ENCODE results near the gene TNNC1. TPM values are rescaled to one million over a fixed set of nuclear protein-coding genes. Genes with fewer than 3 reads are reported as not detected.

The TNNC1 gene
- total RNA-seq, 1 donor from 2014 or later = 5.7 TPM

GRCh38 chr3:52456800-52457183, 3.0 kb upstream of the TNNC1 start:
- Histone ChIP-seq H3K36me3 (ENCODE audit: control insufficient read depth, insufficient read depth, low read length) (no peaks in the 10 kb centered on the region), H3K27me3 (ENCODE audit: control insufficient read depth, insufficient read depth, low read length) (no peaks in the 10 kb centered on the region), H3K4me3 (ENCODE audit: low read depth, low read length) (peak overlapping the region; percentile 88)
- DNase-seq (ENCODE audit: low read depth) = no peak
- TF ChIP-seq CTCF (IDR thresholded peaks at IDR 0.05; ENCODE audit: insufficient read depth, low read length, poor library complexity, severe bottlenecking) = no peak

GRCh38 chr3:52456169-52456799, 2.4 kb upstream of the TNNC1 start:
- Histone ChIP-seq H3K36me3 (ENCODE audit: control insufficient read depth, insufficient read depth, low read length) (no peaks in the 10 kb centered on the region), H3K4me3 (ENCODE audit: low read depth, low read length) (peak overlapping the region; percentile 88), H3K27me3 (ENCODE audit: control insufficient read depth, insufficient read depth, low read length) (no peaks in the 10 kb centered on the region)
- no peak for DNase-seq (ENCODE audit: low read depth)
- no peak for TF ChIP-seq CTCF (IDR thresholded peaks at IDR 0.05; ENCODE audit: insufficient read depth, low read length, poor library complexity, severe bottlenecking)

- TF ChIP-seq CTCF (IDR thresholded peaks at IDR 0.05; ENCODE audit: insufficient read depth, low read length, poor library complexity, severe bottlenecking) = no peak
- peak within 1 kb of the TSS; percentile 88 for H3K4me3 ChIP-seq (ENCODE audit: low read depth, low read length)
- no peaks in the 10 kb centered on the region for H3K27me3 ChIP-seq (ENCODE audit: control insufficient read depth, insufficient read depth, low read length)
- peak; percentile 16 for DNase-seq (ENCODE audit: low read depth)
- no peaks in the 10 kb centered on the region for H3K36me3 ChIP-seq (ENCODE audit: control insufficient read depth, insufficient read depth, low read length)
These were observed 1.7 kb upstream of the TNNC1 start, which contains the start of gene NISCH for GRCh38 chr3:52455283-52456168. TSS of gene NISCH (plus strand) at chr3:52455604. CDS start at chr3:52455642, 38 bp downstream.

GRCh38 chr3:52454938-52455282, 1.1 kb upstream of the TNNC1 start:
- no peak for DNase-seq (ENCODE audit: low read depth)
- Histone ChIP-seq H3K36me3 (ENCODE audit: control insufficient read depth, insufficient read depth, low read length) (no peaks in the 10 kb centered on the region), H3K27me3 (ENCODE audit: control insufficient read depth, insufficient read depth, low read length) (no peaks in the 10 kb centered on the region), H3K4me3 (ENCODE audit: low read depth, low read length) (peak overlapping the region; percentile 88)
- TF ChIP-seq CTCF (IDR thresholded peaks at IDR 0.05; ENCODE audit: insufficient read depth, low read length, poor library complexity, severe bottlenecking) = no peak

GRCh38 chr3:52454250-52454937, 553 bp upstream of the TNNC1 start:
- Histone ChIP-seq H3K36me3 (ENCODE audit: control insufficient read depth, insufficient read depth, low read length) (no peaks in the 10 kb centered on the region), H3K4me3 (ENCODE audit: low read depth, low read length) (no peak overlapping the region), H3K27me3 (ENCODE audit: control insufficient read depth, insufficient read depth, low read length) (no peaks in the 10 kb centered on the region)
- DNase-seq (ENCODE audit: low read depth) = no peak
- no peak for TF ChIP-seq CTCF (IDR thresholded peaks at IDR 0.05; ENCODE audit: insufficient read depth, low read length, poor library complexity, severe bottlenecking)

Measured in kidney epithelial cell (primary cell).